AG04449 (cell line): ENCODE measurements around the gene SGO2.

Experiments
- CTCF ChIA-PET: fragments of 350-600 bp; formaldehyde crosslinking; extraction: SDS; loops from one replicate; lab custom pipeline; 2021; ENCODE audit warnings: antibody characterized with exemption; lab: Yijun Ruan, JAX
- POLR2A ChIA-PET: fragments of 400-600, 350-600 bp; formaldehyde crosslinking; extraction: SDS; loops from one replicate; lab custom pipeline; 2020; ENCODE audit warnings: antibody characterized with exemption, inconsistent platforms; lab: Yijun Ruan, JAX
- DNase-seq: peaks from one replicate; pipeline ENCODE4 v3.0.0-alpha.2; 2010; ENCODE audit warnings: low read depth, low spot score
- H3K4me3 ChIP-seq: 2 replicates; pipeline ENCODE4 v1.5.1; 2011; ENCODE audit warnings: low read depth, mild to moderate bottlenecking, control low read depth, low read length
- TF ChIP-seq, protein P1 (sequence below): IDR thresholded peaks from one replicate; pipeline ENCODE4 v1.5.1; 2011; ENCODE audit warnings: mild to moderate bottlenecking, moderate library complexity, low read length, control low read depth, inconsistent platforms; ENCODE audit not compliant: insufficient read depth; ENCODE audit errors: missing control alignments

SGO2 gene

GRCh38 chr2:200616656-200617055 lies 90.6 kb downstream of the SGO2 start:
- no peak overlapping the region for H3K4me3 ChIP-seq
- POLR2A ChIA-PET = no interaction called here
- CTCF ChIA-PET = interaction anchor here (1.0 to 6.4 kb wide), 7 partner anchors 9 to 95 kb away, joined by 4 to 195 read pairs (median 9); no protein-coding TSS in a partner anchor

DNA sequence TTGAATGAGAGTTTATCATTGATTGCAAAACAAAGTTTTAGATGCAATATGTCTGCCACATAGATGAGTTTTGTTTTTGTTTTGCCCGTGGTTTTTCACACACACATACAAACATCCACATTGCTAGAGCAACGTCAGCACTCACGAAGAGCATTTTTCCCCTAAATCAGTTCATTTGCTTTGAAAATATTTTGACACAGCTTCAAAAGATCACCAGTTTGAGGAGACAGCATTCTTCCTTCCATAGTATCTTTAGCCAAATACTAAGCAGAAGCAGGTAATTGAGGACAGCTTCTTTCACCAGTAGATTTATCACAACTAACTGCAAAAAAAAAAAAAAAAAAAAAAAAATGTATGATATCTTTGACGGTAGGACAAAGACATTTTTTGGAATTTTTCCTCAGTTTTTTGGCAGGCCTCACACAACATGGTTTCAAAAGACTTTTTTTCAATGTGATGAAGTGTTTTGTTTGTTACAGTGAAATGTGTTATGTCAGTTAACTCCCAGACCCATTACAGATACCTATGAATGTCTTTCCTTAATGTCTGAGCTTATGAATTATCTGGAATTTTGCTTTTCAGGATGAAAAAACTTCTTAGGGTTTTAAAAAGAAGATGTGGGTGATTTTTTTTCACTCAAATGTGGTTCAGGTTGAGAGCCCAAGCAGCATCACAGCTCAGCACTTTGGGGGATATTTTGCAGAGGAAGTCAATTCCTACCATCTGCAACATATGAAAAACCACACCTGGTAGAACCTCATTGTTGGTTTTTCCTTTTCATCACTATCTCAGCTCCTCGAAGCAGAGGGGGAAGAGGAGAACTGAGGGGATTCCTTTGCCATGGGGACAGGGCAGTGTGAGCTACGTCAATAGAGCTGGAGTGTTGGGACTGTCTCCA lies 91.4 kb downstream of the SGO2 start:
- ChIA-PET CTCF (interaction anchor here (0.7 to 6.4 kb wide), 9 partner anchors 8 to 637 kb away, joined by 3 to 195 read pairs (median 4); partner anchors contain the start of gene AOX1), POLR2A (no interaction called here)
- DNase-seq = no peak
- TF ChIP-seq, protein P1, sequence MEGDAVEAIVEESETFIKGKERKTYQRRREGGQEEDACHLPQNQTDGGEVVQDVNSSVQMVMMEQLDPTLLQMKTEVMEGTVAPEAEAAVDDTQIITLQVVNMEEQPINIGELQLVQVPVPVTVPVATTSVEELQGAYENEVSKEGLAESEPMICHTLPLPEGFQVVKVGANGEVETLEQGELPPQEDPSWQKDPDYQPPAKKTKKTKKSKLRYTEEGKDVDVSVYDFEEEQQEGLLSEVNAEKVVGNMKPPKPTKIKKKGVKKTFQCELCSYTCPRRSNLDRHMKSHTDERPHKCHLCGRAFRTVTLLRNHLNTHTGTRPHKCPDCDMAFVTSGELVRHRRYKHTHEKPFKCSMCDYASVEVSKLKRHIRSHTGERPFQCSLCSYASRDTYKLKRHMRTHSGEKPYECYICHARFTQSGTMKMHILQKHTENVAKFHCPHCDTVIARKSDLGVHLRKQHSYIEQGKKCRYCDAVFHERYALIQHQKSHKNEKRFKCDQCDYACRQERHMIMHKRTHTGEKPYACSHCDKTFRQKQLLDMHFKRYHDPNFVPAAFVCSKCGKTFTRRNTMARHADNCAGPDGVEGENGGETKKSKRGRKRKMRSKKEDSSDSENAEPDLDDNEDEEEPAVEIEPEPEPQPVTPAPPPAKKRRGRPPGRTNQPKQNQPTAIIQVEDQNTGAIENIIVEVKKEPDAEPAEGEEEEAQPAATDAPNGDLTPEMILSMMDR = no peak
- no peak overlapping the region for H3K4me3 ChIP-seq

More at GRCh38 chr2:200616656-200617055, 90.6 kb downstream of the SGO2 start:
- TF ChIP-seq, protein P1 = no peak
- DNase-seq = no peak

DNA sequence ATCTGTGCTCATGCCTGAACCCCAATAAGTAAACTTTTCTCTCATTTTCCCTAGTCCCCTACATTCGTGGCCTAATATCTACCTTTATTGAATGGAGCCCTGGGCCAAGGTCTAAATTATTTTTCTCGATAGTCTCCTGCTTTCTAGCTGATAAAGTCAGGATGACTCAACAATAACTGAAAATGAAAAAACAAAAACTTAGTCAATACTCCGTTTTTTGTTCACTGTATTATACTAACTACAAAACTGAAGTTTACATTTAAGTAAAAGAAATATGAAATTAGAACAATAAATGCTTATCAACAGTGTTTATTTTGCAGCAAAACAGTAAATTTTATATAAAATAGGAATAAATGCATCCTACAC lies 92.0 kb downstream of the SGO2 start:
- DNase-seq = no peak
- ChIA-PET CTCF (interaction anchor here (0.7 to 6.4 kb wide), 11 partner anchors 8 to 638 kb away, joined by 3 to 195 read pairs (median 4); partner anchors contain the start of gene AOX1), POLR2A (no interaction called here)
- H3K4me3 ChIP-seq = no peak overlapping the region
- TF ChIP-seq, protein P1 = no peak

DNA sequence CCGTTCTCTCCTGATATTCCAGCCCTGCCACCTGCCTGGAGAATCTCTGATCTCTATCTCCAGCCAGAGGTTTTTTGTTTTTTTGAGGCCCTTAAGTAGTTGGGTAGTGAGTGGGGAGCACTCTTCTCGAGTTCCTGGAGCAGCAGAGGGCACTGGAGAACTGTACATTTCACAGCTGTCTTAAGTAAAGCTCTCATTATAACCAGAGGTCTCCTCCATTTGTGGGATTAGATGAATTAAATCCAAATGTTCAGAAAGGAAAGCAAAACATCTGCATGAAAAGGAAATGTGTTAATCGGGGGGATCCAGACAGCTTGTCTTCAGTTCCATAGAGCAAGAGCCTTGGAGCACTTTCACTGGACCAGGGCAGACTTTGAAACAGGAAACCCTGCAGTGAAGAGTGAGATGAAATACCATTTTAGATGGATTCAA lies 92.6 kb downstream of the SGO2 start:
- TF ChIP-seq, protein P1 = peak; percentile 36
- no peak overlapping the region for H3K4me3 ChIP-seq
- CTCF ChIA-PET = interaction anchor here (0.9 to 6.4 kb wide), 9 partner anchors 8 to 117 kb away, joined by 3 to 195 read pairs (median 3); no protein-coding TSS in a partner anchor
- POLR2A ChIA-PET = no interaction called here
- peak; percentile 45 for DNase-seq

DNA sequence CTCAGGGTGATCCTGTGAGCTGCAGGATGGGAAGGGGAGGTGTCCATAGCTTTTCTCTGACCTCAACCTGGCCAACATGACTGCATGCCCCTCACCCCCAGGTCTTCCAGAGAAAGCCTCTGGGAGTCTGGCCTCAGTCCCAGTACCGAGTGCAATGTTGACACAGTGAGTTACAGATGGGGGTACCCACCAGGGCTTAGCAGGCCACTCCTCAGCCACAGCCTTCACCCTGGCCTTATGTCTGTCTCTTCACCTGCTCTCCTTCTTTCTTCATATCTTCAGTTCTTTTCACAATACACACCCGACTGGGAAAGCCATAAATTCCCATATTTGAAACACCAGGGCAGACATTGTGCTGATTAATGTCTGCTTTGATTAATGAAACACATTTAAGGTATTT lies 93.3 kb downstream of the SGO2 start:
- no peak overlapping the region for H3K4me3 ChIP-seq
- DNase-seq = no peak
- ChIA-PET CTCF (interaction anchor here (0.9 to 6.4 kb wide), 9 partner anchors 9 to 117 kb away, joined by 3 to 195 read pairs (median 3); no protein-coding TSS in a partner anchor), POLR2A (no interaction called here)
- TF ChIP-seq, protein P1 = no peak
